H1 (cell line): ENCODE measurements around the gene TCERG1L. TPM values are rescaled to one million over a fixed set of nuclear protein-coding genes. Genes with fewer than 3 reads are reported as not detected.

Experiments used
- CTCF ChIA-PET: fragments of 300-600 bp; sonication (Branson Sonifier 250); formaldehyde crosslinking; loops from one replicate; lab custom pipeline; 2021; ENCODE audit not compliant: partially characterized antibody; lab: Charles Lee
- POLR2A ChIA-PET: fragments of 300-600 bp; sonication (Branson Sonifier 250); formaldehyde crosslinking; loops from one replicate; lab custom pipeline; 2021; ENCODE audit warnings: inconsistent platforms; ENCODE audit not compliant: partially characterized antibody; lab: Charles Lee
- DNase-seq, 2 experiments: peaks; one replicate each; pipeline versions ENCODE4 v3.0.0 to v3.0.0-alpha.2; 2010 to 2022; ENCODE audit warnings: low spot score in 2 of 2, low read depth in 1 of 2, mixed read lengths in 1 of 2
- FAIRE-seq: peaks from 2 replicates; lab custom pipeline; 2011; peaks lifted over from hg19 to GRCh38; lab: Jason Lieb, UNC
- H2AFZ ChIP-seq: 2 replicates; pipeline ENCODE4 v1.8.1; 2012; ENCODE audit warnings: low read length, inconsistent platforms
- H2AK5ac ChIP-seq: 2 replicates; pipeline ENCODE4 v1.6.1; 2013; ENCODE audit warnings: low read depth, low read length
- H2BK120ac ChIP-seq: replicated peaks from 2 replicates; pipeline ENCODE3; 2013; ENCODE audit warnings: low read depth, low read length, inconsistent platforms
- H2BK12ac ChIP-seq: 2 replicates; pipeline ENCODE4 v1.6.1; 2013; ENCODE audit warnings: low read depth, low read length
- H2BK15ac ChIP-seq: 2 replicates; pipeline ENCODE4 v1.6.1; 2013; ENCODE audit warnings: low read length
- H2BK20ac ChIP-seq: 2 replicates; pipeline ENCODE4 v1.6.1; 2013; ENCODE audit warnings: low read length
- H2BK5ac ChIP-seq: 2 replicates; pipeline ENCODE4 v1.6.1; 2013; ENCODE audit warnings: low read depth, low read length
- H3K14ac ChIP-seq: 2 replicates; pipeline ENCODE4 v1.6.1; 2013; ENCODE audit warnings: inconsistent platforms; ENCODE audit not compliant: insufficient read length
- H3K18ac ChIP-seq: 2 replicates; pipeline ENCODE4 v1.6.1; 2013; ENCODE audit warnings: low read length; ENCODE audit errors: extremely low read depth
- H3K23ac ChIP-seq: 2 replicates; pipeline ENCODE4 v1.6.1; 2013; ENCODE audit warnings: inconsistent platforms; ENCODE audit not compliant: insufficient read length
- H3K23me2 ChIP-seq: 2 replicates; pipeline ENCODE4 v1.6.1; 2013; ENCODE audit warnings: low read depth, low read length
- H3K27ac ChIP-seq: 2 replicates; pipeline ENCODE4 v1.6.1; 2011; ENCODE audit warnings: low read depth, low read length, inconsistent platforms
- H3K27me3 ChIP-seq, 4 experiments: replicated peaks in 1 of 4; 1 replicate in 1 of 4; 2 replicates in 3 of 4; pipeline versions ENCODE4 v1.6.1 to v1.8.1; 2011 to 2013; ENCODE audit warnings: low read length in 3 of 4, mild to moderate bottlenecking in 3 of 4, inconsistent platforms in 2 of 4, mixed read lengths in 2 of 4, moderate library complexity in 1 of 4; ENCODE audit not compliant: control insufficient read depth in 3 of 4, insufficient read depth in 3 of 4; ENCODE audit errors: extremely low read depth in 1 of 4
- H3K36me3 ChIP-seq, 4 experiments: 2 replicates each; pipeline versions ENCODE4 v1.6.1 to v1.8.1; 2011 to 2013; ENCODE audit warnings: mild to moderate bottlenecking in 4 of 4, low read length in 3 of 4, moderate library complexity in 2 of 4, control low read depth in 1 of 4, inconsistent platforms in 1 of 4; ENCODE audit not compliant: insufficient read depth in 4 of 4, control insufficient read depth in 2 of 4
- H3K4ac ChIP-seq: replicated peaks from 2 replicates; pipeline ENCODE3; 2013; ENCODE audit warnings: low read length, low read depth, mixed read lengths, inconsistent platforms; ENCODE audit not compliant: insufficient read length
- H3K4me1 ChIP-seq, 4 experiments: replicated peaks in 1 of 4; 1 replicate in 1 of 4; 2 replicates in 3 of 4; pipeline versions ENCODE4 v1.6.1 to v1.8.1; 2011 to 2013; ENCODE audit warnings: low read length in 3 of 4, inconsistent platforms in 2 of 4, mixed read lengths in 1 of 4; ENCODE audit not compliant: insufficient read depth in 4 of 4, control insufficient read depth in 3 of 4
- H3K4me2 ChIP-seq, 2 experiments: 2 replicates each; pipeline versions ENCODE4 v1.6.1 to v1.8.1; 2011 to 2013; ENCODE audit warnings: low read depth in 2 of 2, low read length in 2 of 2, control low read depth in 1 of 2, inconsistent platforms in 1 of 2, mild to moderate bottlenecking in 1 of 2; ENCODE audit not compliant: insufficient read depth in 1 of 2
- H3K4me3 ChIP-seq, 4 experiments: fragments of 200-600, 300-600 bp in 1 of 4; sonication (generic), shearing (Covaris generic), sonication (Bioruptor Twin) in 1 of 4; 2 replicates each; pipeline versions ENCODE4 v1.5.1 to v1.8.1; 2011 to 2016; ENCODE audit warnings: low read length in 4 of 4, low read depth in 3 of 4, control low read depth in 2 of 4, inconsistent platforms in 2 of 4, mild to moderate bottlenecking in 2 of 4, mixed read lengths in 1 of 4, moderate library complexity in 1 of 4; ENCODE audit not compliant: insufficient read depth in 2 of 4; ENCODE audit errors: extremely low read depth in 1 of 4
- H3K56ac ChIP-seq: replicated peaks from 2 replicates; pipeline ENCODE3; 2013; ENCODE audit warnings: low read depth, mild to moderate bottlenecking, mixed read lengths, low read length, inconsistent platforms; ENCODE audit not compliant: insufficient read length
- H3K79me1 ChIP-seq: 2 replicates; pipeline ENCODE4 v1.6.1; 2013; ENCODE audit warnings: low read depth, low read length, control low read depth
- H3K79me2 ChIP-seq, 2 experiments: 2 replicates each; pipeline versions ENCODE4 v1.6.1 to v1.8.1; 2012 to 2013; ENCODE audit warnings: low read length in 2 of 2, mild to moderate bottlenecking in 2 of 2, inconsistent platforms in 1 of 2; ENCODE audit not compliant: insufficient read depth in 2 of 2, control insufficient read depth in 1 of 2
- H3K9ac ChIP-seq, 4 experiments: replicated peaks in 1 of 4; 1 replicate in 1 of 4; 2 replicates in 3 of 4; pipeline versions ENCODE4 v1.6.1 to v1.8.1; 2011 to 2013; ENCODE audit warnings: low read depth in 3 of 4, low read length in 3 of 4, control low read depth in 2 of 4, mild to moderate bottlenecking in 2 of 4, moderate library complexity in 2 of 4, inconsistent platforms in 1 of 4; ENCODE audit errors: extremely low read depth in 1 of 4
- H3K9me3 ChIP-seq, 2 experiments: 2 replicates each; pipeline versions ENCODE4 v1.6.1 to v1.8.1; 2012 to 2013; ENCODE audit warnings: mild to moderate bottlenecking in 2 of 2, moderate library complexity in 2 of 2, control low read depth in 1 of 2, inconsistent platforms in 1 of 2, low read depth in 1 of 2, low read length in 1 of 2, mixed read lengths in 1 of 2; ENCODE audit not compliant: insufficient read depth in 2 of 2
- H4K20me1 ChIP-seq, 2 experiments: replicated peaks in 1 of 2; 2 replicates each; pipeline versions ENCODE3 to v1.8.1; 2011 to 2013; ENCODE audit warnings: inconsistent platforms in 2 of 2, low read length in 2 of 2, mild to moderate bottlenecking in 1 of 2; ENCODE audit not compliant: insufficient read depth in 2 of 2, control insufficient read depth in 1 of 2
- H4K5ac ChIP-seq: 2 replicates; pipeline ENCODE4 v1.6.1; 2013; ENCODE audit warnings: low read length, low read depth, mixed read lengths, inconsistent platforms; ENCODE audit not compliant: insufficient read length
- H4K8ac ChIP-seq: 2 replicates; pipeline ENCODE4 v1.8.0; 2013; ENCODE audit warnings: mild to moderate bottlenecking, moderate library complexity, low read length, inconsistent platforms; ENCODE audit not compliant: insufficient read depth; ENCODE audit errors: extremely low read depth
- H4K91ac ChIP-seq: replicated peaks from 2 replicates; pipeline ENCODE3; 2013; ENCODE audit warnings: low read length, mixed read lengths, inconsistent platforms; ENCODE audit not compliant: insufficient read length
- BCL11A ChIP-seq, 2 experiments: IDR thresholded peaks; one replicate each; pipeline ENCODE4 v1.6.1; 2011; ENCODE audit warnings: low read depth in 2 of 2, low read length in 2 of 2, mild to moderate bottlenecking in 2 of 2
- CBX8 ChIP-seq: fragments of 300-800, 300-1000 bp; sonication (generic); IDR thresholded peaks from 2 replicates; pipeline ENCODE4 v1.7.1; 2016; ENCODE audit warnings: low read depth, low read length, borderline replicate concordance
- FOSL1 ChIP-seq: IDR thresholded peaks from 2 replicates; pipeline ENCODE4 v1.6.1; 2011; ENCODE audit warnings: mild to moderate bottlenecking, low read depth, low read length, moderate library complexity; ENCODE audit not compliant: insufficient read depth
- GABPA ChIP-seq: IDR thresholded peaks from 2 replicates; pipeline ENCODE4 v1.6.1; 2011; ENCODE audit warnings: mild to moderate bottlenecking, low read length, moderate library complexity, borderline replicate concordance; ENCODE audit not compliant: insufficient read depth
- GTF2F1 ChIP-seq: IDR thresholded peaks from 2 replicates; pipeline ENCODE4 v1.6.1; 2012; ENCODE audit warnings: low read depth, low read length, improper control_type of control experiment, borderline replicate concordance
- HDAC2 ChIP-seq, 2 experiments: fragments of 300-600 bp in 1 of 2; sonication (generic) in 1 of 2; IDR thresholded peaks; 2 replicates each; pipeline ENCODE4 v1.6.1; 2011 to 2012; ENCODE audit warnings: low read depth in 2 of 2, low read length in 2 of 2, mild to moderate bottlenecking in 2 of 2, moderate library complexity in 2 of 2, borderline replicate concordance in 1 of 2, inconsistent platforms in 1 of 2
- JUN ChIP-seq: IDR thresholded peaks from 2 replicates; pipeline ENCODE4 v1.6.1; 2011; ENCODE audit warnings: low read depth, mild to moderate bottlenecking, improper control_type of control experiment, low read length
- KDM4A ChIP-seq: IDR thresholded peaks from one replicate; pipeline ENCODE4 v1.7.1; 2012; ENCODE audit warnings: low read depth, mild to moderate bottlenecking, moderate library complexity, low read length, inconsistent platforms; ENCODE audit not compliant: severe bottlenecking
- MAX ChIP-seq: IDR thresholded peaks from 2 replicates; pipeline ENCODE4 v1.6.1; 2012; ENCODE audit warnings: inconsistent platforms
- POU5F1 ChIP-seq: IDR thresholded peaks from 2 replicates; pipeline ENCODE4 v1.6.1; 2011; ENCODE audit warnings: low read depth, mild to moderate bottlenecking, low read length, moderate library complexity
- RFX5 ChIP-seq: IDR thresholded peaks from 2 replicates; pipeline ENCODE4 v1.6.1; 2011; ENCODE audit warnings: low read depth, low read length, improper control_type of control experiment, borderline replicate concordance
- SIN3A ChIP-seq, 2 experiments: IDR thresholded peaks in 1 of 2; conservative IDR thresholded peaks in 1 of 2; 2 replicates each; pipeline ENCODE4 v1.6.1; 2011 to 2012; ENCODE audit warnings: low read length in 2 of 2, improper control_type of control experiment in 1 of 2, low read depth in 1 of 2, mild to moderate bottlenecking in 1 of 2
- TCF12 ChIP-seq: IDR thresholded peaks from 2 replicates; pipeline ENCODE4 v1.6.1; 2011; ENCODE audit warnings: low read depth, mild to moderate bottlenecking, low read length
- WGBS, 2 experiments: shearing (Covaris generic) in 1 of 2; methylation state at CpG; one replicate each; pipeline versions ENCODE4 v1.1.6 to v1.1.7; 2013 to 2015; ENCODE audit warnings: low lambda C conversion rate in 2 of 2, mixed read lengths in 2 of 2, inconsistent platforms in 1 of 2, low coverage in 1 of 2, missing lambda C conversion rate in 1 of 2; ENCODE audit not compliant: insufficient replicate concordance in 2 of 2, insufficient coverage in 1 of 2, insufficient read length in 1 of 2; ENCODE audit errors: extremely low coverage in 1 of 2, missing lambda C conversion rate in 1 of 2; 5-methylcytosine and 5-hydroxymethylcytosine counted together
- polyA plus RNA-seq, 7 experiments: library from polyadenylated mRNA; depleted of rRNA in 3 of 7; stranded (reverse) in 5 of 7; unstranded in 2 of 7; fragments of >200 nt in 5 of 7; fragments of 200-250 nt in 2 of 7; gene quantifications; 1 replicate in 5 of 7; 2 replicates in 1 of 7; 4 replicates in 1 of 7; pipeline versions ENCODE4 v1.2.1 to v1.2.3, GENCODE V29; 2011 to 2013; ENCODE audit warnings: missing spikeins in 2 of 7, mixed read lengths in 2 of 7
- total RNA-seq: library from RNA; stranded (reverse); fragmentation: NEBNext Ultra II Directional; extraction: Animal tissue kit (Norgen Biotek cat#: 25700); gene quantifications from 2 replicates; pipeline ENCODE4 v1.2.1, GENCODE V29; 2021

Gene TCERG1L
- total and polyA plus RNA-seq, 2 of the 8 experiments (the other 6 are each of a cell fraction or from before 2014, with no cell fraction given), result 3.9 to 6.9 TPM

- Histone ChIP-seq H3K23me2 (0 out of 2 replicates have a peak, but pooled peaks cover 2% of the 10 kb centered on the region), H4K8ac (peak overlapping the region; percentile 72; the same call in 1 of the 2 replicates), H2AFZ (no peak overlapping the region), H3K9me3 (peaks cover 1 to 12% of the 10 kb centered on the region in 2 experiments; a peak in 3 of 4 replicates), H3K79me2 (no peaks in the 10 kb centered on the region), H2BK5ac (peak overlapping the region; percentile 81), H3K23ac (no peak overlapping the region), H3K36me3 (peaks cover 0 to 2% (median 0%) of the 10 kb centered on the region in 4 experiments; a peak in 1 of 8 replicates), H4K20me1 (peaks cover 0 to 3% of the 10 kb centered on the region in 2 experiments), H3K4me1 (peaks cover 0 to 23% (median 14%) of the 10 kb centered on the region in 4 experiments; a peak in 6 of 7 replicates), H3K27ac (no peak overlapping the region; the same call in 1 of the 2 replicates), H3K4me3 (no peak overlapping the region), H2BK12ac (peak overlapping the region; percentile 39; the same call in 1 of the 2 replicates), H3K4me2 (no peak overlapping the region), H2BK120ac (no peak overlapping the region), H3K9ac (no peak overlapping the region), H3K18ac (peak overlapping the region; percentile 19; the same call in 1 of the 2 replicates), H3K79me1 (no peaks in the 10 kb centered on the region), H3K56ac (no peak overlapping the region), H2AK5ac (no peak overlapping the region), H2BK20ac (no peak overlapping the region), H3K4ac (no peak overlapping the region), H3K14ac (no peak overlapping the region), H4K5ac (no peak overlapping the region), H4K91ac (peak overlapping the region; percentile 44), H2BK15ac (no peak overlapping the region), H3K27me3 (no peaks in the 10 kb centered on the region)
- ChIA-PET POLR2A (no interaction called here), CTCF (interaction anchor here (2.1 to 3.0 kb wide), 2 partner anchors 14 to 43 kb away, joined by 5 to 15 read pairs; no protein-coding TSS in a partner anchor)
- DNase-seq, result no peak
- WGBS, 2 experiments, result 83% methylated on average over 8 of the region's 8 CpGs; no CpG with 5 or more reads in 1 of the 2 experiments
- TF ChIP-seq TCF12 (no peak), POU5F1 (no peak), MAX (no peak), FOSL1 (no peak), CBX8 (no peak), GABPA (no peak), SIN3A (conservative IDR thresholded peaks at IDR 0.05 in 1 of 2, IDR thresholded peaks at IDR 0.05 in 1 of 2; ENCODE audit: low read depth in 1 of 2, low read length in 2 of 2) (no peak), BCL11A (IDR thresholded peaks at IDR 0.05; ENCODE audit: low read depth in 2 of 2, low read length in 2 of 2) (no peak), KDM4A (no peak), HDAC2 (IDR thresholded peaks at IDR 0.05; ENCODE audit: borderline replicate concordance in 1 of 2, low read depth in 2 of 2, low read length in 2 of 2) (no peak), GTF2F1 (no peak), JUN (no peak), RFX5 (no peak)
- no peak for FAIRE-seq
Observed at GRCh38 chr10:131127610-131128009, 183.9 kb downstream of the TCERG1L start.
